IMR-90 (cell line): ENCODE measurements around the gene HSPA12A.

Experiments
- CTCF ChIP-seq: conservative IDR thresholded peaks from 2 replicates; pipeline ENCODE4 v1.5.1; 2012; ENCODE audit warnings: mild to moderate bottlenecking, low read depth, low read length, improper control_type of control experiment
- POLR2A ChIP-seq: IDR thresholded peaks from 2 replicates; pipeline ENCODE4 v1.6.1; 2012; ENCODE audit warnings: mild to moderate bottlenecking, low read depth, low read length

- TF ChIP-seq POLR2A (no peak), CTCF (no peak)
Observed at GRCh38 chr10:116648903-116649302, 93.5 kb downstream of the HSPA12A start.
